SHP77 treated with DMSO at 0.1 percent for 48 hours (cell line): Measurements from ENCODE around the gene COPS8.

Source experiments
- DNase-seq: peaks from one replicate; lab custom pipeline; 2025; lab: John Stamatoyannopoulos, UW

Gene COPS8

DNA sequence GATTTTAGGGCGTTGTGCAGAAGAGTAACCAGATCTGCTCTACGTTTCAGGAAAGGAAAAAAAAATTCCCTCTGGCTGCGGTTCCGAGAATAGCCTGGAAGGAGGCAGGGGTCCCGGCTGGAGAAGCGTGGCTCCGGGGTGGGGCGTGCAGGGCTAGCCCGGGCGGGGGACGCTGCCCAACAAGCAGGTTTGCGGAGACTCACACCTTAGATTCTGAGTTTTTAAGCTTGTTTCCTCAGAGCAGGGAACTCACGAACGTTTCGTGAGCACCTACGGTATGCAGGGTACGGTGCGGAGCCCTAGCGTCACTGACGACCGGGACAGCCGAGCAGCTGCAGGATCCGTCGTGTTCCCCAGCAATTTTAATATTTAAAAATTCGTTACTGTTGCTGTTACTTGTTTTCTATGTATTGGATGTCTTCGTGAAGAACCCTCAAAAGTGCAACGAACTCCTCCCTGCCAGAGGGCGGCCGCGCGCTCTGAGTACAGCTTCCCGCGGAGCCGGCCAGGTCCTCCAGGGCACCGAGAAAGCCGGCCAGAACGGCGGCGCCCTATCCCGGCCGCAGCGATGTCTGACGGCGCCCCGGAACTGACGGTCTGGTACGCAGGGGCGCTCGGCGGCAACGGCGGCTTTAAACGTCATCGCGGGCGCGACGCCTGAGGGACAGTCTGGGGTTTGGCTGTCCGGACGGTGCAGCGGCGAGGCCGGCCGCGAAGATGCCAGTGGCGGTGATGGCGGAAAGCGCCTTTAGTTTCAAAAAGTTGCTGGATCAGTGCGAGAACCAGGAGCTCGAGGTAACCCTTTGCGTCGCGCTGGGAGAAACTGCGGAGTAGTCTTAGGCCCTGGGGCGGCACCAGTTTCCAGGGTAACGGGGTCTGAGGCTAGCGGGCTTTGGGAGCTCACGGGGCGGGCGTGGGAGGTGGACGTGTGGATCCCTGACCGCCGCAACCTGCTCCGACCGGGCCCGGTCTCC is at the start of gene COPS8:
Gene COPS8, plus strand, starts transcription at position 642 of the 974 bp plus-strand sequence. Its CDS starts 76 bp downstream, at position 718.
- peak; percentile 75 for DNase-seq

DNA sequence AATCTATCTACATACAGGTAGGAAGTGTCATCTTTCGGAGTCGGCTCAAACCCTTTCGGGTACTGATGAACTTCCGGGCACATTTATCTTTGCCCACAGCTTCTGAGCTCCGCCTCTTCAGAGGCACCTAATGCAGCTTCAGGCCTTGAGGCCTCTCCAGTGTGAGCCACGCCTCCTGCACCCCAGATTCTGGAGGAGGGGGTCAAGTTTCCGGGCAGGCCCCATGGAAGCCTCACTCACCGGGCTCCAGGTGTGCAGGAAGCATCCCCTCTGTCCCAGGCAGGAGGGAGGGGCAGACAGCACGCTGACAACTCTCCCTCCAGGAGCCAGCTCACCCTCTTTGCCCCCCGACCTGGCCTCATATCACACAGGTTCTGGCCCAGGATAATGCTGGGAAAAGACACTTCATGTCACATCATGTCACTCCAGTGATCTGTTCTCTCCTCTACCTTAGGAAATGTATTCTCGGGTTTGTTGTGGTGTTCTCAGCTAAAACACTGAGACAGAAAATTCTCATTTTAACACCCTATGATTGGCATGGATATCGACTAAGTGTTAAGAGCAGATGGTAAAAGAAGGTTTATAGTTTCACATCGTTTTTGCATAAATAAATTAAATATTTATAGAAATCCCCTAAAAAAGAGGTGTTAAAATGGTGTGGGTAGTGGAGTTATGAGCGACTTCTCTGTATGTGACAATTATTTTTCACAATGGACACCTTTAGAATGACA is 46.2 kb upstream of the COPS8 start:
- DNase-seq: no peak

DNA sequence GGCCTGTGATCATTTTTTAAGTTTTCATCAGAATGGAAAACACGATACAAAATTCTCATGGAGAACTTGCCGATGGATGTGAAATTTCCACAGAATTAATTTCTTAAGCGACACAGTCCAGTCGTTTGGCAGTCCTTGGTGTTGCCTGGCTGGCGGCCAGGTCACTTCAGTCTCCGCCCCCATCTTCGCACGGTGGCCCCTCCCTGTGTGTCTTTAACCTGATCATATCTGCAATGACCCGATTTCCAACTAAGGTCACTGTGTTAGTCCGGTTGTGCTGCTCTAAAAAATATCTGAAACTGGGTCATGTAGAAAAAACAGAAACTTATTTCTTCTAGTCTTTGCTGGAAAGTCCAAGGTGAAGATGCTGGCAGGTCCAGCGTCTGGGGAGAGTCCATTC is 44.5 kb upstream of the COPS8 start:
- no peak for DNase-seq

DNA sequence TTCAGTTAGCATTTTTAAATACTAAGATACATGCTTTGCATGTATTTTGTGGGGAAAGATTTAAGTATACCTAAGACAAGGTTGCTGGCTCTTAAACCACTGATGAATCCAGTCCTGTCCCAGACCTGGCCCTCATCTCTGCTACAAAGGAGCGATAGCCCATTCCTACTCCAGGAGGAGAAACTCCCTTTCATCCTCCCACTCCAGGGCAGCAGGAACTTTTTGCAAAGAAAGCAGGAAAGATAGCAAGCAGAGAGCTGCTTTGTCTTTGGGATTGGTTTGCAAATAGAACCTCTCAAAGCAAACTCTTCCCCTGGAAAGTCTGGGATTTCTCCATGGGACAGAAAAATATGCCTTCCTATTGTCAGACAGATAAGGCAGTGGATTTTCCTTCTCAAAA is 43.6 kb upstream of the COPS8 start:
- DNase-seq: no peak

DNA sequence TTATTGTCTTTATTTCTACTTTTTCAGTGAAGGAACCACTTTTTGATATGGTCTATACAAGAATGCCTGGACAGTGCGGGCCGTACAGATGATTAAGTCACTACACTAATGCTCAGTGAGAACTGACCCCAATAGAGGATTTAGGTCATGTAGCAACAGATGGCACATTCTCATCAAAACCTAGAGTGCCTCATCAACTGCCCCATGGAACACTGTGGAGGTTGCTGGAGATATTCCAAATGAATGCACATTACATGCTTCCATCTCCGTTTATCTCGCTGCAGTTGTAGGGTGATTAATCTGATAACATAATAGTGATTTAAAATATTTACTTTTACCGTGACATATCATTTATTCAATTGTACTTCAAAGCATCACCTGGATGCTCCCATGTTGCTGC is 41.8 kb upstream of the COPS8 start:
- DNase-seq: peak; percentile 39

DNA sequence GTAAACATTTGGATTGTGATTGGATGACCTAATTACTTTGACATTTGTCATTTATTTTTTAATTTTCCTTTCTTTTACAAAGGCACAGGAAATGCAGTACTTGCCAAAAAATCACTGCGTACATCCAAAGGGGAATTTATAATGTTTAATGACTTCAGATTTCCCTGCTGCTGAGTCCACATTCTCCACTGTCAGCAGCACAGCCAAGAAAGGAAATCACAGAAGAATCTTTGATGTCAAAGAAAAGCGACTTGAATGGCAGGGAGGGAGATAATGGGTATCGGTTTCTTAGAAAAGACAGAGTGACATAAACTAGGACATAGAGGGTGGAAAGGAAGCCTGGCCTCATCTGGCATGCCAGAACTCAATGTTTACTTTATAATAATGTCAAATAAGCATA is 41.4 kb upstream of the COPS8 start:
- DNase-seq: no peak

DNA sequence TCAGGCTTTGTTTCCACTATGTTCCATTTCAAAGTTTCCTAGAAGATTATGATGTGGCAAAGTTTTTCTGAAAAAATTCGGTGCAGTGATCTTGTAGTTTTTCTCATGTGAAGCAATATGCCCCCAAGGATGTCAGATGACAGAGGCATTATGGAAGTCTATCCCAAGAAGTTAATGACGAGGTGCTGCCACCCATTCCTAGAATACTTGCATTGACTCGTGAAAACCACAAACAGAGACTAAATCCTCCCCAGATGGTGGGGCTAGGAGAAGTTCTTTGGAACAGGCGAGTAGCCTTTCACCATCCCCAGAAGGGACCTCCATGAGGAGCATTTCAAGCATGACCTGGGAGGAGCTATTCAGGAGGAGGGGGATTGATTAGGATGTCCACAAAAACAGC is 40.2 kb upstream of the COPS8 start:
- DNase-seq: no peak

DNA sequence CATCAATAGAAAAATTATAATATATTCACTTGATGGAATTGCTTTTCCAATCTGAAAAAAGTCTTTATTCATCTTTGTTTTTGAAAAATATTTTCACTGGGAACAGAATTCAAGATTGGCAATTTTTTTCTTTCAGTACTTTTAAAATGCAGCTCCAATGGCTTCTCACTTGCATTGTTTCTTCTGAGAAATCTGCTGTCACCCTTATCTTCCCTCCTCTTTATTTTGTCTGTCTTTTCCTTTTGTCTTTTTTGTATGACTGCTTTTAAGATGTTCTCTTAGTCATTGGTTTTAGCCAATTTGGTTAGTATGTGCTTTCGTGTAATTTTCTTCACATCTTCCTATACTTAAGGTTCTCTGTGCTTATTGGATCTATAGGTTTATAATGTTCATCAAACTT is 37.1 kb upstream of the COPS8 start:
- DNase-seq: no peak

DNA sequence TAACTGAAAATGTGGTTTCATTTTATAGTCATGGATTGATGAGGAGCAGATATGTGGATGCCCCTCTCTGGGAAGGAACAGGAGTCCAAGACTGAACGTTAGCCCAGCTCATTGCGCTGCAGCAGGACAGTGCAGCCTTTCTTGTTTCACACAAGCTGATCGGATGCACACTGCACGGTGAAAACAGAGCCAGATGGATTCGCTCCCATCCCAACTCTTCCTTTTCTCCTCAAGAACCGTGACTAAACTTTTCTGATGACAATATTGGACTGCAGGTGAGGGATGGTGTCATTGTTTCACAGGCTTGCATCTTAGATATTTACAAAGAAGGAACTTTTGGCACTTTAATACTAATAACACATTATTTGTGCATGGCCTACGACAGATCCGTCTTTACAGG is 33.8 kb upstream of the COPS8 start:
- no peak for DNase-seq

DNA sequence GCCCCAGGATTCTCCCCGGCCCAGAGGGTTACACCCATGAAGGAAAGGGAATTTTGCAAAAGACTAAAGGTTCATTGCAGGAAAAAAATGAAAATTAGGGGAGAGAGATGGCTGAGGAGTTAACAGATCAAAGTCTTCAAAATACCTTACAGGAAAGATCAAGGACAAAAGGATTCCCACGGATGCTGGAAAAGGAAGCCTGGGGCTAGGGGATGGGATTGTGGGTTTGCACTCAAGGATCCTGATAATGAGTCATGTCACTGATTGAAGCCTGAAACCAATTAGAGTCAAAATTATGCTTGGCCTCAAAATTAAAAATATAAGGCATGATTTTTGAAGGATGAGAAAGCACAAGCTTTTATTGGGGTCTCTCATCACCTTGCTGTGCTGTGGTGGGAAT is 32.6 kb upstream of the COPS8 start:
- DNase-seq: no peak

DNA sequence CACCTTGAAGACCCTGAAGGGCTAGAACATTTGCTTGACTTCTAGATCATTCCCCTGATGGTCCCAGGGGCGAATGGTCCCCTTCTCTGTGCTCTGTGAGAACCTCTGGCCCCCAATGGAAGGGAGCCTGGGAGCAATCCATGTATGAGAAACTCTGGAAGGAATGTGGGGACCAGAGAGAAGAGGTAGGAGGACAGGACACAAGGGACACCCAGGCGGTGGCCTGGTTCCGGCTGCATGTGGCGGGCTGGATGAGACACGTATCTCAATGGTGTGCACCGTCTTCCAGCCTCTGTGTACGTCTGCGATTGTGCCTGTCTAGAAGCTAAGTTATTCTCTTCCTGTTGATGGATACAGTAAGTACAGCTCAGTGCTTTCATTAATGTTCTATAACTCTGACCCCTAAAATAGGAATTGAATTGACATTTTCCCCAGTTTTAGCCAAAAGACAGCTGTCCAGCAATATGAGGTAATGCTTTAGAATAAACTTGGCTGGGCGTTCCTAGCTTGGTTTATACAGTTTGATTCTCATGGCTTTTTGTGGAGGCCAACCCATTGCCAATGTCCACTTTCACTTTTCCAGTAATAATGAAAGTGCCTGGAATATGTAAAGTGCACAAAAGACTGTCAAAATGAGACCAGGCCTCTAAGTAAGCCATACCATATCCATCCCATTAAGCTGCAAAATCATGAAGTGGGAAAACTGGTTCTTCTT is 30.1 kb upstream of the COPS8 start:
- DNase-seq: no peak

DNA sequence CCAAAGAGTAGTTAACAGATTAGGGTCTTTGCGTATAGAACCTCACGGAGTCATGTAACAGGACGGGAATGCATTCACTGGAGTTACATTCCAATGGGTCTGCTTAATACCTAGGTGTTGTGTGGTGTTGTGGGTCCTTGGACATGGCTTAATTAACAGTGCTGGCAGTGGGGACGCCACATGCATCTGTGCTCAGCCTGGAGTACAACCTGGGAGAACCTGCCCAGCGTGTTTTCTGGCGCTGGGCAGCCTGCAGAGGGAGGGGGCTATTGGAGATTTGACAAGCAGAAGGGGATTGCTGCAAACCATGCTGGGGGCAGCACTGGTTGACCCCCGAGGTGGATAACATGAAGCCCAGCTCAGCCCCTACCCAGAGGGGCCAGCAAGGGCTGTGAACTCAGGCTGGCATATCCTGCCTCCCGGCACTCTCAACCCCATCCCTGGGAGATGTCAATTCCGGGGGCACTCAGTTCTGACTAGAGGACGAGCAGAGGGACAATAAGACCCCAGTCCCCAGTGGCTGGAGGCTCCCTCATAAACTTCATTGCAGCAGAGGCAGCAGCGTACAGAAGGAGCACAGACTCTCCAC is 29.3 kb upstream of the COPS8 start:
- no peak for DNase-seq

DNA sequence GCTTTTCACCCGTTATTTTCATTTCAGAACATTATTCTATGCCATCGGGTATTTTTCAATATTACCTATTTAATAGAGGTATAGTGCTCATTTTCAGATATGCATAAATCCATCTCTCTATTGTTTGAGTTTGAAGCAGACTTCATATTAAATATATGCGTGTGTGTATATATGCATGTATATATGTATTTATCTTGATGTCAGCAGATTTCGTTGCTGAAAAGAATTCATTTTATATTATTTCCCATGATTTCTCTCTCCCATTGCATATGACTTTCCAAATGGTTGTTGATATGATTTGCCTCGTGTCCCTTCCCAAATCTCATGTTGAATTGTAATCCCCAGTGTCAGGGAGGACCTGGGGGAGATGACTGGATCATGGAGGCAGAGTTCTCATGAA is 28.6 kb upstream of the COPS8 start:
- no peak for DNase-seq

DNA sequence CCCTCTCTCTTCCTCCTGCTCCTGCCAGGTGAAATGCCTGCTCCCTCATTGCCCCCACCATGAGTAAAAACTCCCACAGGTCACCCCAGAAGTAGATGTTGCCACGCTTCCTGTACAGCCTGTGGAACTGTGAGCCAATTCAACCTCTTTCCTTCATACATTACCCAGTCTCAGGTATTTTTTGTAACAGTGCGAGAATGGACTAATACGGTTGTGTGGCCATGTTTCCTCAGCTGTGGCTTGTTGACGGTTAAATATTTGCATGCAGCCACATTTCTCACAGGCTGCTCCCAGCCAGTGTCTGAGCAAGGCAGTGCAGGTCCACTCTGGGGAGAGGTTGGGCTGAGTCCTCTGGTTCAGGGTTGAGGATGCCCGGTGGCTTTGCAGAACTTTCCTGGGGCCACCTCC is 27.8 kb upstream of the COPS8 start:
- DNase-seq: no peak

DNA sequence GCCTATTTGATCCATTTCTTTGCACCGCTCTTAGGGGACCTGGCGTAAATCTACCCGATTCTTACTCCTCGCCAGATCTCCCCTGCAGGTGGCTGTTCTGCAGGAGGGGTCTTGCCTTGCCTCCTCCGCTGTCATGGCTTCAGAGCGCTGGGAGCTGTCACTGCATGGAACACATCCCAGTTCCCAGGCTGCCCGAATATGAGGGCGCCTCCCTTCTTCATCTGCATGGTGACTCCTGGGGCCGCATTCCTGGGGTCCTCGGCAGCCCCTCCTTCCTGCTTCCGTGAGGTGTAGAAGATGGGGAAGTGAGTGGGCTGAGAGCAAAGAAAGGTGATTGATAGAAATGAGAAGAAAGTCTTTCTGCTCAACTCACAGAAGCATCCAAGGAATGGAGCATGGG is 27.3 kb upstream of the COPS8 start:
- DNase-seq: no peak

DNA sequence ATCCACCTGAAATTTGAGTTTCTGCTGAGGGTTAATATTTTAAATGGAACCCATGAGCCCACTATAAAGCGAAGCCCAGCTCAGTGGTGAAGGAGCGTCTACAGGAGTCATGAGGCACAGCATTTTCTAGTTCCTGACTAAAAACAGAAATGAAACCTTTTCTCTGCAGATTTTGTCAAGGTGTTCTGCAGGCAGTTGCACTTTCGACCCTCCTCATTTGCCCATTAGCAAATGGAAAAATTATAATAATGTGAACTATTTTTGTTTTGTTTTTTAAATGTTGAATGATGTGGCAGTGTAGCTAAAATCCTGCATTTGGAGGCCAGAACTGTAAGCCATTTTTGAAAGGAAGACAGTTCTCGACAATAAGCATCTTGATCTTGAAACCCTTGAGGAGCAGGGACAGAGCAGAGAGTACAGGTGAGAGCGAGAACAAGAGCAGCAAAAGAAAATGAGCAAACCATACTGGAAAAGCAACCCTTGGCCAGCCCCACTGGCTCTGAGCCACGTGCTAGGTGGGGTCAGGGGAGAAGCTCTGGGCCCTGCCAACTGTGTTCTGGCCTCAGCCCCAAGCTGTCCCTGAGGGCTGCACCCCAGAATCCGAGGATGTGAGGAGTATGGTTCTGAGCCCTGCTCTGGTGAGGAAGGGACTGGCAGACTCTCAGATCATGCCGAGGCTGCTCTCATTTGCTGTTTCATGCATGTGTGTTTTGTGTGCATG is 26.4 kb upstream of the COPS8 start:
- no peak for DNase-seq

DNA sequence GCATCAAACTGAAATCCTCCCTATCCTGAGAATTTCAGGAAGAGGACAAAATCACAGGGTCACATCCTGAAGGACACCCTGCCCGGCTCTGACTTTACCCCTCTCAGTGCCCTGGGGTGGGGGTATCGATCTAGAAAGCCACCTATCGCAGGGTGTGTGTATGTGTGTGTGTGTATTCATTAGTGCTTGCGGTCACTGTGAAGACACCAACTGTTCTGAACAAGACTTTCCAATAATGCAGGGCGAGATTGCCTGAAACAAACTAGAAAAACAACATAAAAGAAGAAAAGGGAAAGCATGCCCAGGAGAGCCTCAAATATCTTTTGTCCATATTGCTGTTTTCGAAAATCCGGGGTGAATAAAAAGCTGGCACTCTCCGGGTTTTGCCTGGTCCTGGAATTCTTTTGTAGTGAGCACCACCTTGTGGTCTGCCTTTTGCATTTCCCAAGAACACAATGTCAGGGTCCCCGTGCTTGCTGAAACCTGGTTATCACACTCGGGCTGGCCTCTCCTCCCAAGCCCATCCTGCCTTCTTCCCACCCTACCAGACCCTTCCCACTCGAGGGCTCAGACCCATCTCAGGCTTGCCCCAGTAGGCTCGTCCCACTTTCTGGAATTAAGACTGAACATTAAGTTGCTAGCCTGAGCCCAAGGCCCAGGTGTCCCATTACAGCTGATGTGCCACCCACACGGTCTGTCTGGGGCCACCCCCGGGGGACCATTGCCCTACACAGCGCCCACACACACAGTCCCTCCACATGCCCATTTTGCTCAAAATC is 25.0 kb upstream of the COPS8 start:
- peak; percentile 29 for DNase-seq

DNA sequence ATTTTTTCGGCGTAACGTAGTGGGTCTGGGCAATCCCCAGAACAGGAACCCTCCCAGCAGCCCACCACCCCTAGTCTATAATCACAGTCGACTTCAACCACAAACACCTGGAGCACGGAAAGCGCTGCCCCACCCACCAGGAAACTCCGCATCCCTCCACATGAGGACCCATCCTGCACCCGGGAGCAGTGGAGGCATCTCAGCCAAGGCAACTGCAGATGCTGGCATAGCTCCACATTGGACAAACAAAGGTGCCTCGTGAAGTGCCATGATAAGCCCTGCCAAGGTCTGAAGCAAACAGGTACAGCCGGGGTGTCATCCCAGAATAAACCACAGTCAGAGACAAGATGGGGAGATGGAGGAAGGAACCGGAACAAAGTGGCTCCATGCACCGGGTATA is 24.3 kb upstream of the COPS8 start:
- DNase-seq: no peak

DNA sequence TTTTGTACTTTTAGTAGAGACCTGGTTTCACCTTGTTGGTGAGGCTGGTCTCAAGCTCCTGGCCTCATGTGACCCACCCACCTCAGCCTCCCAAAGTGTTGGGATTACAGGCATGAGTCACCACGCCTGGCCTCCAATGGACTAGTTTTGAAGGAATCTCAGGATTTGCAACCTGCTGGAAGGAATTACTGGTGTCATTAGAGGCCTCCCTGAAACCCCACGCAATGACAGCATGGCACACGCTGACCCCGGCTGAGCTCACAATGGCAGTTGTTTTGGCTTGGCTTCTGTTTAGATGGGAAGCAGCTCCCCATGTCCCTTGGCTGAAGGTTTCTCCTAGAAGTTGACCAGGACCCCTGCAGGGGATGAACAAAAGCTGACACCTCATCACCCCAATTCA is 23.1 kb upstream of the COPS8 start:
- no peak for DNase-seq

DNA sequence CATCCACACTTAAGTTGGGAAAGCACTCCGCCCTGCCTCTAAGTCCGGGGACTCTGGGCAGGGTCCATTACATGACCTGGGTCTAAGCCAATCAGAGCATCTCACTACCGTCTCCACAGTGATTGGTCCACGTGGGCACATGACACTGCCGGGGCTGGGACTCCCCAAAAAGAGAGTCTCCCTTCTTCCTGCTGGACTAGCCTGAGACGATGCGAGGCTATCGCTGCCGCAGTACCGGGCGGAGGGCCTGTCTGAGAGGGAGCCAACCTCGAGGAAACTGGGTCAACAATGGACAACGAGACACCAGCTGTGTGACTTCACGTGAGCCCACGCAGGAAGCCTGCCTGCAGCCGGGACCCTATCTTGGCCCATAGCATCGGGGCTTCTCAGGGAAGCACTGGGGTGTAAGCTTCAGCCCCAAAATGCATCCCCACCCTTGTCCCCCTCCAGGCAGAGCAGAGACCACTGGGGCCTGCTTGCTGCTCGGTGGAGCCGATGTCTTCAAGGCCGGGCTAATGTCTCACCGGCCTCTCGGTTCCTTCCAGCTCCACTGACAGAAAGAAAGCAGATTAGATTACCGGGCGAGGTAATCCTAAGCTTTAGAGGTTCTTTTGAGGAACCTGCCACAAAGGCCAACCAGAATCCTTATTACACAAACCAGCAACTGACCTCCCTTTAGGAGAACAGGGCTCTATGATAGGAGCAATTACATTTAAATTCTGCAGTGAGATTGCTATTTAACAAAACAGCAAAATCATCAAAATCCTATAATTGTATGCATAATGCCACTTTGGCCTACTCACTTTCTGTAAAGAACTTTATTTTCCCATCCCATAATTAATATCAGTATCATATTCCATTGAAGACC is 21.3 kb upstream of the COPS8 start:
- no peak for DNase-seq
